Keratinocyte (primary cell): ENCODE results near the gene HNRNPM.

Experiments used
- EZH2 ChIP-seq: IDR thresholded peaks from one replicate; pipeline ENCODE4 v1.6.1; 2012; ENCODE audit warnings: inconsistent platforms, mild to moderate bottlenecking, low read length, moderate library complexity
- TF ChIP-seq, protein P1 (sequence below), 3 experiments: IDR thresholded peaks in 1 of 3; conservative IDR thresholded peaks in 1 of 3; optimal IDR thresholded peaks in 1 of 3; 2 replicates in 2 of 3; 3 replicates in 1 of 3; pipeline versions ENCODE3 to v1.5.1; 2011; ENCODE audit warnings: low read length in 3 of 3, mild to moderate bottlenecking in 3 of 3, moderate library complexity in 2 of 3, control low read depth in 1 of 3, inconsistent platforms in 1 of 3; ENCODE audit not compliant: insufficient read depth in 2 of 3; ENCODE audit errors: extremely low read depth in 1 of 3

DNA sequence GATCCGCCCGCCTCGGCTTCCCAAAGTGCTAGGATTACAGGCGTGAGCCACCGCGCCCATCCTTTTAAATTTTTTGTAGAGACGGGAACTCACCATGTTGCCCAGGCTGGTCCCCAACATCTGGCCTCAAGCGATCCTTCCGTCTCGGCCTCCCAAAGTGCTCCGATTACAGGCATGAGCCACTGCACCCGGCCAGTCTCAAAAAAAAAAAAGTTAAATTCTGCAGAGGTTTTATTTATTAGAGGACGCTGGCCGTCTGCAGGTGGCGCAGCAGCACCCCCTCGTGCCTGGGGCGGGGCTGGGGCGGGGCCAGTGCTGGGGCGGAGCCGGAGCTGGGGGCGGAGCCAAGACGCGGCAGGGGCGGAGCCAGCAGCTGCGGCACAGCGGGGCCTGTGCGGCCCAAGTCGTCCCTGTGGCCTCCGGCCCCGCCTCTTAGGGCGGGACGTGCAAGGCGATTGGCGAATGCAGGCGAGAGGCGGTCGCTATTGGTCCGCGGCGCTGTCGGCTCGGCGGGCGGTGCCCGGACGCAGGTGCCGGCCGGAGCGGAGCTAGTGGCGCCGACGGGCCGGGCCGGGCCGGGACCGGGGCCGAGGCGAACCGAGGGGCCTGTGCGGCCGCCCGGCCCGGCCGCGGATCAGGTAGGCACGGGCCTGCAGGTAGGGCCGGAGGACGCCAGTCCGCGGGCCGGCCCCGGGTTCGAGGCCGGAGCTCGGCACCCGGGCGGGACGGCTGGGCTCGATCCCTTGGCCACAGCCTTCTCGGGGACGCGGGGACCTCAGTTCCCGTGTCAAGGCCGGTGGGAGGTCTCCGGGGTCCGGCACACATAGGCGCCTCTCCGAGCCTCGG, 31.8 kb upstream of the HNRNPM start, which contains the start of gene MARCHF2:
- TF ChIP-seq EZH2 = no peak
- TF ChIP-seq, protein P1, sequence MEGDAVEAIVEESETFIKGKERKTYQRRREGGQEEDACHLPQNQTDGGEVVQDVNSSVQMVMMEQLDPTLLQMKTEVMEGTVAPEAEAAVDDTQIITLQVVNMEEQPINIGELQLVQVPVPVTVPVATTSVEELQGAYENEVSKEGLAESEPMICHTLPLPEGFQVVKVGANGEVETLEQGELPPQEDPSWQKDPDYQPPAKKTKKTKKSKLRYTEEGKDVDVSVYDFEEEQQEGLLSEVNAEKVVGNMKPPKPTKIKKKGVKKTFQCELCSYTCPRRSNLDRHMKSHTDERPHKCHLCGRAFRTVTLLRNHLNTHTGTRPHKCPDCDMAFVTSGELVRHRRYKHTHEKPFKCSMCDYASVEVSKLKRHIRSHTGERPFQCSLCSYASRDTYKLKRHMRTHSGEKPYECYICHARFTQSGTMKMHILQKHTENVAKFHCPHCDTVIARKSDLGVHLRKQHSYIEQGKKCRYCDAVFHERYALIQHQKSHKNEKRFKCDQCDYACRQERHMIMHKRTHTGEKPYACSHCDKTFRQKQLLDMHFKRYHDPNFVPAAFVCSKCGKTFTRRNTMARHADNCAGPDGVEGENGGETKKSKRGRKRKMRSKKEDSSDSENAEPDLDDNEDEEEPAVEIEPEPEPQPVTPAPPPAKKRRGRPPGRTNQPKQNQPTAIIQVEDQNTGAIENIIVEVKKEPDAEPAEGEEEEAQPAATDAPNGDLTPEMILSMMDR (optimal IDR thresholded peaks at IDR 0.05 in 1 of 3, IDR thresholded peaks at IDR 0.05 in 1 of 3, conservative IDR thresholded peaks at IDR 0.05 in 1 of 3; ENCODE audit: extremely low read depth in 1 of 3, insufficient read depth in 2 of 3, low read length in 3 of 3) = peak in 2 of 3 experiments; percentile 51 to 56
